GM12874 (cell line): ENCODE results near the gene BCL2A1.

Experiments
- CTCF ChIP-seq: IDR thresholded peaks from 2 replicates; pipeline ENCODE4 v1.5.1; 2011; ENCODE audit warnings: low read depth, mild to moderate bottlenecking, control low read depth, low read length, moderate library complexity; ENCODE audit not compliant: insufficient read depth

Gene BCL2A1

GRCh38 chr15:79978655-79979514, 7.9 kb upstream of the BCL2A1 start:
- TF ChIP-seq CTCF: no peak

GRCh38 chr15:79978260-79978654, 7.3 kb upstream of the BCL2A1 start:
- no peak for TF ChIP-seq CTCF

- TF ChIP-seq CTCF: no peak
Observed at GRCh38 chr15:79977431-79978054, 6.5 kb upstream of the BCL2A1 start.

GRCh38 chr15:79973456-79974195, 2.6 kb upstream of the BCL2A1 start:
- no peak for TF ChIP-seq CTCF

- TF ChIP-seq CTCF: no peak
Observed at GRCh38 chr15:79972863-79973262, 1.9 kb upstream of the BCL2A1 start.

GRCh38 chr15:79970181-79970580, 815 bp downstream of the BCL2A1 start:
- no peak for TF ChIP-seq CTCF

- TF ChIP-seq CTCF: no peak
Observed at GRCh38 chr15:79969146-79969545, 1.9 kb downstream of the BCL2A1 start.
